SK-N-SH (cell line): ENCODE measurements around the gene RRM2.

Experiments used
- POLR2AphosphoS5 ChIP-seq: IDR thresholded peaks from 2 replicates; pipeline ENCODE4 v1.6.1; 2012; ENCODE audit warnings: low read depth, low read length
- RAD21 ChIP-seq: IDR thresholded peaks from 2 replicates; pipeline ENCODE4 v1.6.1; 2012; ENCODE audit warnings: mild to moderate bottlenecking, low read length
- TF ChIP-seq, protein P1 (sequence below): fragments of 200-600 bp; sonication (generic); IDR thresholded peaks from 2 replicates; pipeline ENCODE4 v1.6.1; 2017; ENCODE audit warnings: antibody characterized with exemption, mild to moderate bottlenecking, moderate library complexity
- TF ChIP-seq, protein P2 (sequence below): fragments of 150-350 bp; IDR thresholded peaks from 2 replicates; pipeline ENCODE4 v1.6.1; 2017; ENCODE audit warnings: antibody characterized with exemption, low read length, low read depth, borderline replicate concordance

DNA sequence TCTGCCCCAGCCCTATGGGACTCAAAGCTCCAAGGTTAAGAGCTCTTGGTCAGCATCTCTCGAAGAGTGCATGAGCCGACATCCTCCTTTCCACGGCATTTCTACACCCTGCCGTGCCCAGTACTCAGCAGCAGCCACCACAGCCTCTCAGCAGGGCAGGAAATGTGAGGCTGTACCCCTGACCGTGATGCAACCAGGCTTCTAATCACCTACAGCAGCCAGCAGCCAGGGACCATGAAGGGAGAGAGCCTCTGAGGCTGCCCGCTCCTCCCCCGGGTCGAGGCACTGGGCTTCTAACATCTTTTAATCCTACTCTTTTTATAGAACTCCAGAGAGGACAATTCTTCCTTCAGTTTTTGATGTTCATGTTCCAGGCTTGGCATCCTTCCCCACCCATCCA is 48.8 kb upstream of the RRM2 start:
- TF ChIP-seq, protein P1, sequence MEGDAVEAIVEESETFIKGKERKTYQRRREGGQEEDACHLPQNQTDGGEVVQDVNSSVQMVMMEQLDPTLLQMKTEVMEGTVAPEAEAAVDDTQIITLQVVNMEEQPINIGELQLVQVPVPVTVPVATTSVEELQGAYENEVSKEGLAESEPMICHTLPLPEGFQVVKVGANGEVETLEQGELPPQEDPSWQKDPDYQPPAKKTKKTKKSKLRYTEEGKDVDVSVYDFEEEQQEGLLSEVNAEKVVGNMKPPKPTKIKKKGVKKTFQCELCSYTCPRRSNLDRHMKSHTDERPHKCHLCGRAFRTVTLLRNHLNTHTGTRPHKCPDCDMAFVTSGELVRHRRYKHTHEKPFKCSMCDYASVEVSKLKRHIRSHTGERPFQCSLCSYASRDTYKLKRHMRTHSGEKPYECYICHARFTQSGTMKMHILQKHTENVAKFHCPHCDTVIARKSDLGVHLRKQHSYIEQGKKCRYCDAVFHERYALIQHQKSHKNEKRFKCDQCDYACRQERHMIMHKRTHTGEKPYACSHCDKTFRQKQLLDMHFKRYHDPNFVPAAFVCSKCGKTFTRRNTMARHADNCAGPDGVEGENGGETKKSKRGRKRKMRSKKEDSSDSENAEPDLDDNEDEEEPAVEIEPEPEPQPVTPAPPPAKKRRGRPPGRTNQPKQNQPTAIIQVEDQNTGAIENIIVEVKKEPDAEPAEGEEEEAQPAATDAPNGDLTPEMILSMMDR = no peak
- TF ChIP-seq, protein P2, sequence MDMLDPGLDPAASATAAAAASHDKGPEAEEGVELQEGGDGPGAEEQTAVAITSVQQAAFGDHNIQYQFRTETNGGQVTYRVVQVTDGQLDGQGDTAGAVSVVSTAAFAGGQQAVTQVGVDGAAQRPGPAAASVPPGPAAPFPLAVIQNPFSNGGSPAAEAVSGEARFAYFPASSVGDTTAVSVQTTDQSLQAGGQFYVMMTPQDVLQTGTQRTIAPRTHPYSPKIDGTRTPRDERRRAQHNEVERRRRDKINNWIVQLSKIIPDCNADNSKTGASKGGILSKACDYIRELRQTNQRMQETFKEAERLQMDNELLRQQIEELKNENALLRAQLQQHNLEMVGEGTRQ = no peak
- TF ChIP-seq RAD21 = no peak
- TF ChIP-seq POLR2AphosphoS5 = no peak
